Chondrocyte (in vitro differentiated cells): Measurements from ENCODE around the gene SH3PXD2A. TPM values are rescaled to one million over a fixed set of nuclear protein-coding genes. Genes with fewer than 3 reads are reported as not detected.

Experiments
- DNase-seq: peaks from one replicate; pipeline ENCODE4 v3.0.0; 2021; ENCODE audit warnings: mixed read lengths, low spot score
- H3K27ac Mint-ChIP-seq: one replicate; pipeline ENCODE4 v1.8.0; 2021; ENCODE audit warnings: mild to moderate bottlenecking, moderate library complexity, mixed read lengths; ENCODE audit not compliant: unreplicated experiment
- H3K27me3 Mint-ChIP-seq: 2 replicates; pipeline ENCODE4 v1.8.0; 2021; ENCODE audit warnings: low read depth, mixed read lengths
- H3K36me3 Mint-ChIP-seq: 2 replicates; pipeline ENCODE4 v1.8.0; 2021; ENCODE audit warnings: low read depth, mixed read lengths
- H3K4me1 Mint-ChIP-seq: 2 replicates; pipeline ENCODE4 v1.8.0; 2021; ENCODE audit warnings: low read depth, mild to moderate bottlenecking, mixed read lengths
- H3K4me3 Mint-ChIP-seq: one replicate; pipeline ENCODE4 v1.8.0; 2021; ENCODE audit warnings: mild to moderate bottlenecking, moderate library complexity, mixed read lengths; ENCODE audit not compliant: unreplicated experiment
- H3K9me3 Mint-ChIP-seq: 2 replicates; pipeline ENCODE4 v1.8.0; 2021; ENCODE audit warnings: low read depth, mixed read lengths
- total RNA-seq: library from RNA; stranded (reverse); gene quantifications from 3 replicates; pipeline ENCODE4 v1.2.1, GENCODE V29; 2021
- TF ChIP-seq, protein P1 (sequence below): fragments of 200-600 bp; sonication (generic); IDR thresholded peaks from 2 replicates; pipeline ENCODE4 v1.5.0; 2021; ENCODE audit warnings: antibody characterized with exemption, mild to moderate bottlenecking, moderate library complexity

SH3PXD2A gene
- total RNA-seq, 1 donor from 2014 or later: 46.0 TPM

DNA sequence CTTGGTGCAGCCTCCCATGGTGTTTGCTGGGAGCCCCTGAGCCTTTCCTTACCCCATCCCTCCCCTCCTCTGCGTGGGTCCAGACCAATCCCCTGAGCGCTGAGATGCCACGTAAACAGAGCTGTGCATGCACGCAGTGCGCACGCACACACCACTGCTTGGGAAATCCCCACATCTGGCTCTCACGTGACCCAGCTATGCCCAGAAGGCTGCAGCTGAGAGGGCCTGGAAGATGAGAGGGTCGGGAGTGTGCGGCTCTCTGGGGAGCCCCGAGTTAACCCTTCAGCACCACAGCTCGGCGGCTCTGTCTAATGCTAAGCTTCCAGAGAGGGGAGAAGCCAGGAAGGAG is 177.2 kb downstream of the SH3PXD2A start:
- Mint-ChIP-seq H3K4me3 (peak overlapping the region; percentile 65), H3K9me3 (no peaks in the 10 kb centered on the region), H3K36me3 (no peaks in the 10 kb centered on the region), H3K27ac (peak overlapping the region; percentile 92), H3K4me1 (peaks cover 19% of the 10 kb centered on the region), H3K27me3 (no peaks in the 10 kb centered on the region)
- TF ChIP-seq, protein P1, sequence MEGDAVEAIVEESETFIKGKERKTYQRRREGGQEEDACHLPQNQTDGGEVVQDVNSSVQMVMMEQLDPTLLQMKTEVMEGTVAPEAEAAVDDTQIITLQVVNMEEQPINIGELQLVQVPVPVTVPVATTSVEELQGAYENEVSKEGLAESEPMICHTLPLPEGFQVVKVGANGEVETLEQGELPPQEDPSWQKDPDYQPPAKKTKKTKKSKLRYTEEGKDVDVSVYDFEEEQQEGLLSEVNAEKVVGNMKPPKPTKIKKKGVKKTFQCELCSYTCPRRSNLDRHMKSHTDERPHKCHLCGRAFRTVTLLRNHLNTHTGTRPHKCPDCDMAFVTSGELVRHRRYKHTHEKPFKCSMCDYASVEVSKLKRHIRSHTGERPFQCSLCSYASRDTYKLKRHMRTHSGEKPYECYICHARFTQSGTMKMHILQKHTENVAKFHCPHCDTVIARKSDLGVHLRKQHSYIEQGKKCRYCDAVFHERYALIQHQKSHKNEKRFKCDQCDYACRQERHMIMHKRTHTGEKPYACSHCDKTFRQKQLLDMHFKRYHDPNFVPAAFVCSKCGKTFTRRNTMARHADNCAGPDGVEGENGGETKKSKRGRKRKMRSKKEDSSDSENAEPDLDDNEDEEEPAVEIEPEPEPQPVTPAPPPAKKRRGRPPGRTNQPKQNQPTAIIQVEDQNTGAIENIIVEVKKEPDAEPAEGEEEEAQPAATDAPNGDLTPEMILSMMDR: no peak
- DNase-seq: no peak

DNA sequence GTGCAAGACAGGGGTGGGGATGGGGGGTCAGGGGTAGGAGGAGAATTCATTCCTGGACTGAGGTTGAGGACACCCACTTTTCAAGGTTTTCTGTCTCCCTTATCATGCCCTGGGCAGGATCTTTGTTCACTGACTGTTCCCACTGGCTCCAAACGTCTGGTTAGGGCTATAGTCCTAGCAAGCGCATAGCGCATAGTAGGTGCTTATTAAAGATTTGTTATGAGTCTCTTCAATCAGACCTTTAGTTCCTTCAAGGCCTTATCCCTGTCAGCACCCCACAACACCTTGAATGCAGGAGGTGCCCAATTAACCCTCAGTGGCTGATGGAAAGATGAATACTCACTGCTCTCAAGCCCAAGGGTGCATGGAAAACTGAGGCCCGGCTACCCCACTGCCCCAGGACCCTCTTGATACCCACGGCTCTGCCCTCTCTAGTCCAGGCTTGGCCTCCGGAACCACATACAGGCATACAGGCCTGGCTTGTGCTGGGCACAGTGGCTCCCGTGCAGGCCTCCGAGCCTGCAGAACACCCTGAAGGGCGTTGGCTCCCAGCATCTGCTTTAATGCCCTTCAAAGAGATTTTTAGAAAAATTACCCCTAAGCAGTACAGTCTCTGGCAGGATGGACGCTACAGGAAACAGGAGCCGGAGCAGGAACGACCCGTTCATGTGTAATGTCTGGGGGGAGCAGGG is 177.7 kb downstream of the SH3PXD2A start:
- no peaks in the 10 kb centered on the region for H3K9me3 Mint-ChIP-seq
- H3K4me3 Mint-ChIP-seq: peak overlapping the region; percentile 65
- no peaks in the 10 kb centered on the region for H3K36me3 Mint-ChIP-seq
- TF ChIP-seq, protein P1: no peak
- H3K27ac Mint-ChIP-seq: peak overlapping the region; percentile 92
- DNase-seq: no peak
- H3K27me3 Mint-ChIP-seq: no peaks in the 10 kb centered on the region
- peaks cover 19% of the 10 kb centered on the region for H3K4me1 Mint-ChIP-seq

DNA sequence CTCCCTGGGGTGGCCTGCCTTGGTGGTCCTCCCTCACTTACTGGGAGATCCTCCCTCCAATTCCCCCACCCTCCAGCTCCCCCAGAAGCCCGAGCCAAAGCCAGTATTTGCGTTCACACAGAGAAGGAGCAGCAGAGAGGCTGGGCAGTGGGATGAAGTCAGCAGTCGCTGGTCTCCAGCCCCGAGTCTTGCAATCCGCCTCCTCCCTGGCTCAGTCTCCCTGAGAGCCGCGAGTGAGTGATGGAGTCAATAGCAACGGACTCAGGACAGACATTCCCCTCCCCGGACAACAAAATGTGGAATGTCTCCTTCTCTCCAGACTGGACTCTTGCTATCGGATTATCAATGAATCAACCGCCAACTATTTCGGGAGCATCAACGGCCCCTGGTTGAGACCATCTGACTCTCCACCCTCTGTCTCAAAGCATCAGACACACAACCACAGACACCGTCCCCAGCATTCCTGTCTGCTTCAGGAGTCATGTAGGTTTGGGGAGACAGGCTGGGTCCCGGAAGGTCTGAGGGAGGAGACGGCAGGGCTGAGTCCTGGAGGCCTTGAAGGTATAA is 178.4 kb downstream of the SH3PXD2A start:
- Mint-ChIP-seq H3K27ac (peak overlapping the region; percentile 78), H3K36me3 (no peaks in the 10 kb centered on the region), H3K4me1 (peaks cover 19% of the 10 kb centered on the region), H3K4me3 (peak overlapping the region; percentile 51), H3K9me3 (no peaks in the 10 kb centered on the region), H3K27me3 (no peaks in the 10 kb centered on the region)
- TF ChIP-seq, protein P1: no peak
- DNase-seq: no peak

DNA sequence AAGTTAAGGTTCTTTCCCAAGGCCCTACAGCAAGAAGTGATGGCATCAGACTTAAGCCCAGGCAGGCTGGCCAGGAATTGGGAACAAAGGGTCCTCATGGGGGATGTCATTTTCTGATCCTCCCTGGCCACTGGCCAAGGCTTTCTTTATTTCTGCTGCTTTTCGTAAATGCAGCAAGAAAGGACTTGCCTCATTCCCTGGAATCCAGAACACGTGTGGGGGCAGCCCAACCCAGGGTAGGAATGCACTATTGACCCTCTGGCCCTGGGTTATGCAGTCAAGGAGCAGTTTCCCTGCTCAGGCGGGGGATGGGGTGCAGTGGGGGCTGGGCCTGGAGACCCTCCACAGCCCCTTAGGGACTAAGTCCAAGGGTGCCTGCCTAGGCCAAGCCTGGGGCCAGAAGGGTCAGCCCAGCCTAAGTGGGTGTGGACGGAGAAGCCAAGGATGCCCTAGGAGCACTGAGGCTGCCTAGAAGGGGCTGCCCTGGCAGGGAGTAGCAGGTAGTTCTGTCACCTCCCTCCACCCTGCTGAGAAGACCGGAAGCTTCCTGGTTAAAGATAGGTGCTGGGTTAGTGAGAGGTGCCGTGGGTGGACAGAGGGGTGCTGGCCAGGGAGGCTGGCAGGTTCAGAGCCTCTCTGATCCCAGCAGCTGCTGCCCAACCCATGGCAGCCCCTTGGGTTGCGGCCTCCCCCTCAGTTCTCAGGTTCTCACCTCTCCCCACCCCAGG is 179.2 kb downstream of the SH3PXD2A start:
- Mint-ChIP-seq H3K27me3 (no peaks in the 10 kb centered on the region), H3K36me3 (no peaks in the 10 kb centered on the region), H3K9me3 (no peaks in the 10 kb centered on the region), H3K4me3 (no peak overlapping the region), H3K27ac (no peak overlapping the region), H3K4me1 (peaks cover 19% of the 10 kb centered on the region)
- TF ChIP-seq, protein P1: no peak
- no peak for DNase-seq

DNA sequence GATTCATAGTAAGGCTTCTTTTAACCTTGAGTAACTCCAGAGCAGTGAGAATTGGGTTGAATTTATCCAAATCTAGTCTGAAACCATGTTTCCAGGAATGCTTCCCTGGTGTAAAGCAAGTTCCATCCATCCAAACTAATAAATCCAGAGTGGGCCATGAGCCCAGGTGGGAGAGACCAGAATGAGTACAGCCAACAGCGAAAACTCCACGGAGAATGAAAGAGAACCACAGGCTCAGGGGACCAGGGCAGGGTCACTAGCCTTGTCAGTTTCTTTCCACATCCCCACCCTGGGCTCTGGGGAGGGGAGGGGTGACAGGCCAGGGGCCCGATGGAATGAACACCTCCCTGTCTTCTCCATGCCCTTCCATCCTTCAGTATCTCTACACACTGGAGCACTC is 181.8 kb downstream of the SH3PXD2A start:
- no peaks in the 10 kb centered on the region for H3K36me3 Mint-ChIP-seq
- H3K9me3 Mint-ChIP-seq: no peaks in the 10 kb centered on the region
- DNase-seq: no peak
- H3K4me1 Mint-ChIP-seq: peaks cover 25% of the 10 kb centered on the region
- TF ChIP-seq, protein P1: no peak
- no peak overlapping the region for H3K4me3 Mint-ChIP-seq
- no peaks in the 10 kb centered on the region for H3K27me3 Mint-ChIP-seq
- H3K27ac Mint-ChIP-seq: no peak overlapping the region
